CD4-positive, alpha-beta T cell (primary cell): ENCODE results near the gene MCUB. TPM values are rescaled to one million over a fixed set of nuclear protein-coding genes. Genes with fewer than 3 reads are reported as not detected.

ENCODE experiments used
- ATAC-seq: fragments of 200-7000 bp; cut with Tn5 transposase; one replicate; pipeline ENCODE4 v1.10.0; 2022; ENCODE audit warnings: mild to moderate bottlenecking; ENCODE audit not compliant: poor library complexity
- CTCF ChIA-PET: fragments of 350-600 bp; sonication (Branson Sonifier 250); formaldehyde crosslinking; loops from one replicate; lab custom pipeline; 2021; ENCODE audit warnings: antibody characterized with exemption, inconsistent platforms; lab: Charles Lee
- POLR2A ChIA-PET: fragments of 350-600 bp; sonication (Branson Sonifier 250); formaldehyde crosslinking; loops from one replicate; lab custom pipeline; 2021; ENCODE audit warnings: antibody characterized with exemption, inconsistent platforms; lab: Charles Lee
- DNase-seq, 14 experiments: peaks; one replicate each; pipeline ENCODE4 v3.0.0-alpha.2; 2013 to 2020; ENCODE audit warnings: mixed read lengths in 2 of 14
- H3K27ac ChIP-seq, 2 donors: one replicate each; pipeline versions ENCODE4 v1.5.1 to v1.7.0; 2013; ENCODE audit warnings: low read length in 2 of 2, low read depth in 1 of 2, mild to moderate bottlenecking in 1 of 2
- H3K27me3 ChIP-seq, 2 experiments: 1 replicate in 1 of 2; 2 replicates in 1 of 2; pipeline versions ENCODE4 v1.6.1 to v1.7.0; 2013; ENCODE audit warnings: low read length in 2 of 2, control low read depth in 1 of 2, mild to moderate bottlenecking in 1 of 2, moderate library complexity in 1 of 2; ENCODE audit not compliant: insufficient read depth in 2 of 2, control insufficient read depth in 1 of 2
- H3K36me3 ChIP-seq: one replicate; pipeline ENCODE4 v1.6.1; 2013; ENCODE audit warnings: low read length, control low read depth; ENCODE audit not compliant: insufficient read depth
- H3K4me1 ChIP-seq: one replicate; pipeline ENCODE4 v1.6.1; 2013; ENCODE audit warnings: low read length, control low read depth; ENCODE audit not compliant: insufficient read depth
- H3K4me3 ChIP-seq: one replicate; pipeline ENCODE4 v1.5.1; 2013; ENCODE audit warnings: mild to moderate bottlenecking, low read length, moderate library complexity
- H3K9me3 ChIP-seq, 2 experiments: 1 replicate in 1 of 2; 2 replicates in 1 of 2; pipeline versions ENCODE4 v1.6.1 to v1.7.0; 2013; ENCODE audit warnings: low read length in 2 of 2, mild to moderate bottlenecking in 2 of 2, control low read depth in 1 of 2, moderate library complexity in 1 of 2; ENCODE audit not compliant: control insufficient read depth in 1 of 2, insufficient read depth in 1 of 2
- H3K27ac Mint-ChIP-seq: one replicate; pipeline ENCODE4 v1.8.0; 2020; ENCODE audit warnings: mixed read lengths
- H3K27me3 Mint-ChIP-seq: one replicate; pipeline ENCODE4 v1.8.0; 2021; ENCODE audit warnings: mixed read lengths
- H3K36me3 Mint-ChIP-seq: one replicate; pipeline ENCODE4 v1.8.0; 2021; ENCODE audit warnings: low read depth, mixed read lengths
- H3K4me1 Mint-ChIP-seq: one replicate; pipeline ENCODE4 v1.8.0; 2021; ENCODE audit warnings: low read depth, mixed read lengths
- H3K4me3 Mint-ChIP-seq: one replicate; pipeline ENCODE4 v1.8.0; 2020; ENCODE audit warnings: mild to moderate bottlenecking, mixed read lengths
- H3K9me3 Mint-ChIP-seq: one replicate; pipeline ENCODE4 v1.8.0; 2020; ENCODE audit warnings: mixed read lengths
- intact Hi-C, 2 experiments: fragments of 100-400 bp; cut with DNase I in 1 of 2; cut with micrococcal nuclease in 1 of 2; formaldehyde crosslinking; loops; one replicate each; pipeline versions ENCODE4 v1.15.1 to v1.9.0; 2023 to 2025; cut with DNase I, micrococcal nuclease
- total RNA-seq, 174 experiments: library from RNA in 2 of 174; stranded (reverse) in 2 of 174; gene quantifications; one replicate each; pipeline ENCODE4 v1.2.3 and lab custom pipeline; 2021 to 2026
- TF ChIP-seq, protein P1 (sequence below): fragments of 200-600 bp; IDR thresholded peaks from one replicate; pipeline ENCODE4 v1.8.0; 2022; ENCODE audit warnings: antibody characterized with exemption, mild to moderate bottlenecking

MCUB gene
- total RNA-seq, 2 experiments from 2014 or later: 98.1 to 108 TPM

DNA sequence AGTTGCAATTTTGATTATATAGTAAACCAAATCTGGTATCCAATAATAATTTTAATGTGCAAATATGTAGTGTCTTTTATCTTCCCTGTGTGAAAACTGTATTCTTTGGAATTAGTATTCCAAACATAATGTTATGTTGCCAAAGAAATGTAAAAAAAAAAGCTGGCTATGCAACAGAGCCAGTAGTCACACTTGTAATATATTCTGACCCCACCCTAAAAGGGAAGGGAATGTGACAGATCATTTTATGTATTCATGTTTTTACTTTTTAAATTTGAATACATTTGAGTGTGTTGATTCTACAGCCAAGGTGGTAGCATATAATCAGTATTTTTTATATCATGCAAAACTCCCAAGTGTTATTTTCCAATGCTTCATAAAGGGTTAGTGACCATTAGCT lies 27.9 kb upstream of the MCUB start:
- no peak for ATAC-seq
- no peaks in the 10 kb centered on the region for H3K4me1 ChIP-seq
- ChIA-PET CTCF (no interaction called here), POLR2A (no interaction called here)
- H3K36me3 ChIP-seq: peaks cover 76% of the 10 kb centered on the region
- no peaks in the 10 kb centered on the region for H3K27me3 Mint-ChIP-seq
- no peaks in the 10 kb centered on the region for H3K9me3 Mint-ChIP-seq
- H3K9me3 ChIP-seq: no peaks in the 10 kb centered on the region
- H3K27me3 ChIP-seq: no peaks in the 10 kb centered on the region
- no peak for DNase-seq
- H3K4me1 Mint-ChIP-seq: no peaks in the 10 kb centered on the region
- H3K27ac ChIP-seq: no peak overlapping the region
- TF ChIP-seq, protein P1, sequence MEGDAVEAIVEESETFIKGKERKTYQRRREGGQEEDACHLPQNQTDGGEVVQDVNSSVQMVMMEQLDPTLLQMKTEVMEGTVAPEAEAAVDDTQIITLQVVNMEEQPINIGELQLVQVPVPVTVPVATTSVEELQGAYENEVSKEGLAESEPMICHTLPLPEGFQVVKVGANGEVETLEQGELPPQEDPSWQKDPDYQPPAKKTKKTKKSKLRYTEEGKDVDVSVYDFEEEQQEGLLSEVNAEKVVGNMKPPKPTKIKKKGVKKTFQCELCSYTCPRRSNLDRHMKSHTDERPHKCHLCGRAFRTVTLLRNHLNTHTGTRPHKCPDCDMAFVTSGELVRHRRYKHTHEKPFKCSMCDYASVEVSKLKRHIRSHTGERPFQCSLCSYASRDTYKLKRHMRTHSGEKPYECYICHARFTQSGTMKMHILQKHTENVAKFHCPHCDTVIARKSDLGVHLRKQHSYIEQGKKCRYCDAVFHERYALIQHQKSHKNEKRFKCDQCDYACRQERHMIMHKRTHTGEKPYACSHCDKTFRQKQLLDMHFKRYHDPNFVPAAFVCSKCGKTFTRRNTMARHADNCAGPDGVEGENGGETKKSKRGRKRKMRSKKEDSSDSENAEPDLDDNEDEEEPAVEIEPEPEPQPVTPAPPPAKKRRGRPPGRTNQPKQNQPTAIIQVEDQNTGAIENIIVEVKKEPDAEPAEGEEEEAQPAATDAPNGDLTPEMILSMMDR: no peak
- intact Hi-C loops: no loop called here
- peaks cover 87% of the 10 kb centered on the region for H3K36me3 Mint-ChIP-seq
- H3K4me3 Mint-ChIP-seq: no peak overlapping the region
- no peak overlapping the region for H3K27ac Mint-ChIP-seq
- H3K4me3 ChIP-seq: no peak overlapping the region

DNA sequence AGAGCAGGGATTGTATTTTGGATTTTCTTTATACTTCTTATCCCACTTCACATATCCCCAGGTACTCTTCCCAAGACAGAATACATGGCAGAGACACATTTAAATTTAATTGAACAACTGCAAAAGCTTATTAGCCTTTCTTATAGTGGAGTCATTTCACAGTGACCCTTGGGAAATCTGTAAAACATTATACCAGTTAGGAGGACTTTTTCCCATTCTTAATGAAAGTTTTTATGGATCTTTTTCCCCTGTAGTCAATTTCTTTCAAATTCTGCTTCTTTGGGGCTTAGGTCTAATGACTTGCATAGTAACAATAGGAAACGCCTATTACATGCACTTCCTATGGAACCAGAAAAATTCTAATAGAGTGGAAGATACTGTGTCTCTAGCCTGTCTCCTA lies 14.6 kb upstream of the MCUB start:
- Mint-ChIP-seq H3K4me1 (peaks cover 37% of the 10 kb centered on the region), H3K4me3 (no peak overlapping the region), H3K27me3 (no peaks in the 10 kb centered on the region), H3K36me3 (peaks cover 19% of the 10 kb centered on the region), H3K27ac (peak overlapping the region; percentile 39), H3K9me3 (no peaks in the 10 kb centered on the region)
- no peaks in the 10 kb centered on the region for H3K9me3 ChIP-seq
- POLR2A ChIA-PET: interaction anchor here (1.0 kb wide), 1 partner anchor 14 kb away, joined by 6 read pairs; the partner anchor contains the start of gene MCUB
- no peak overlapping the region for H3K4me3 ChIP-seq
- intact Hi-C loops: no loop called here
- DNase-seq: no peak
- H3K4me1 ChIP-seq: peaks cover 6% of the 10 kb centered on the region
- TF ChIP-seq, protein P1: no peak
- H3K27ac ChIP-seq: no peak overlapping the region
- CTCF ChIA-PET: interaction anchor here (1.5 kb wide), 1 partner anchor 10 kb away, joined by 3 read pairs; no protein-coding TSS in a partner anchor
- ATAC-seq: no peak
- no peaks in the 10 kb centered on the region for H3K27me3 ChIP-seq
- H3K36me3 ChIP-seq: peaks cover 19% of the 10 kb centered on the region

- intact Hi-C loops: no loop called here
- Mint-ChIP-seq H3K27me3 (no peaks in the 10 kb centered on the region), H3K36me3 (peaks cover 9% of the 10 kb centered on the region), H3K9me3 (no peaks in the 10 kb centered on the region), H3K4me1 (peaks cover 40% of the 10 kb centered on the region), H3K4me3 (no peak overlapping the region), H3K27ac (no peak overlapping the region)
- ATAC-seq (no peak), DNase-seq (no peak)
- peaks cover 6% of the 10 kb centered on the region for H3K4me1 ChIP-seq
- H3K27me3 ChIP-seq: no peaks in the 10 kb centered on the region
- H3K4me3 ChIP-seq: no peak overlapping the region
- peaks cover 8% of the 10 kb centered on the region for H3K36me3 ChIP-seq
- H3K27ac ChIP-seq: no peak overlapping the region
- TF ChIP-seq, protein P1: no peak
- ChIA-PET POLR2A (interaction anchor here (0.7 to 2.1 kb wide), 4 partner anchors 12 to 183 kb away, joined by 3 to 14 read pairs (median 5); partner anchors contain the start of genes MCUB and PLA2G12A), CTCF (interaction anchor here (1.0 to 1.2 kb wide), 2 partner anchors 82 to 115 kb away, joined by 3 read pairs; no protein-coding TSS in a partner anchor)
- H3K9me3 ChIP-seq: no peaks in the 10 kb centered on the region
Observed at GRCh38 chr4:109547394-109547793, 12.7 kb upstream of the MCUB start.
